Endodermal cell (in vitro differentiated cells): ENCODE data around the gene EIF2S3. TPM values are rescaled to one million over a fixed set of nuclear protein-coding genes. Genes with fewer than 3 reads are reported as not detected.
"Not testable (repeated sequence)": the region's sequence is repeated elsewhere in the genome, so short reads cannot be mapped to it uniquely, and the experiment has no call there.

Experiments
- DNase-seq: peaks from one replicate; pipeline ENCODE4 v3.0.0-alpha.2; 2017
- H3K27ac ChIP-seq: 2 replicates; pipeline ENCODE4 v1.5.1; 2013; ENCODE audit warnings: mild to moderate bottlenecking, low read depth, low read length, moderate library complexity
- H3K27me3 ChIP-seq: 2 replicates; pipeline ENCODE4 v1.6.1; 2013; ENCODE audit warnings: mild to moderate bottlenecking, low read length, moderate library complexity; ENCODE audit not compliant: insufficient read depth, control insufficient read depth, poor library complexity, severe bottlenecking
- H3K36me3 ChIP-seq: 2 replicates; pipeline ENCODE4 v1.7.0; 2013; ENCODE audit warnings: mild to moderate bottlenecking, low read length, moderate library complexity; ENCODE audit not compliant: control insufficient read depth, insufficient read depth
- H3K4me1 ChIP-seq: one replicate; pipeline ENCODE4 v1.7.0; 2013; ENCODE audit warnings: low read length; ENCODE audit not compliant: control insufficient read depth, insufficient read depth
- H3K4me3 ChIP-seq: 2 replicates; pipeline ENCODE4 v1.5.1; 2013; ENCODE audit warnings: mild to moderate bottlenecking, low read length, moderate library complexity
- H3K9ac ChIP-seq: 2 replicates; pipeline ENCODE4 v1.6.1; 2013; ENCODE audit warnings: mild to moderate bottlenecking, low read length, moderate library complexity; ENCODE audit not compliant: poor library complexity, severe bottlenecking; ENCODE audit errors: extremely low read depth
- H3K9me3 ChIP-seq: 2 replicates; pipeline ENCODE4 v1.6.1; 2013; ENCODE audit warnings: mild to moderate bottlenecking, low read length, moderate library complexity; ENCODE audit not compliant: control insufficient read depth
- H3K27ac Mint-ChIP-seq: 2 replicates; pipeline ENCODE4 v1.8.0; 2020; ENCODE audit warnings: mixed read lengths
- H3K27me3 Mint-ChIP-seq: 2 replicates; pipeline ENCODE4 v1.8.0; 2021; ENCODE audit warnings: mild to moderate bottlenecking, mixed read lengths; ENCODE audit not compliant: insufficient read depth
- H3K36me3 Mint-ChIP-seq: 2 replicates; pipeline ENCODE4 v1.8.0; 2020; ENCODE audit warnings: low read depth, mixed read lengths
- H3K4me1 Mint-ChIP-seq: 2 replicates; pipeline ENCODE4 v1.8.0; 2020; ENCODE audit warnings: mixed read lengths
- H3K4me3 Mint-ChIP-seq: 2 replicates; pipeline ENCODE4 v1.8.0; 2020; ENCODE audit warnings: mild to moderate bottlenecking, moderate library complexity, mixed read lengths
- H3K9me3 Mint-ChIP-seq: 2 replicates; pipeline ENCODE4 v1.8.0; 2020; ENCODE audit warnings: mild to moderate bottlenecking, mixed read lengths
- CTCF ChIP-seq: fragments of 200-600 bp; sonication (generic); conservative IDR thresholded peaks from 2 replicates; pipeline ENCODE4 v1.5.0; 2021; ENCODE audit warnings: antibody characterized with exemption, mild to moderate bottlenecking
- WGBS, 2 experiments: methylation state at CpG; one replicate each; pipeline versions ENCODE4 v1.1.5 to v1.1.7; 2013; ENCODE audit warnings: missing lambda C conversion rate in 2 of 2, mixed read lengths in 1 of 2; ENCODE audit not compliant: insufficient coverage in 1 of 2, insufficient read length in 1 of 2; 5-methylcytosine and 5-hydroxymethylcytosine counted together
- total RNA-seq, 2 donors: library from RNA; stranded (reverse); fragmentation: NEBNext Ultra II Directional in 1 of 2; extraction: Animal tissue kit (Norgen Biotek cat#: 25700) in 1 of 2; gene quantifications; 2 replicates in 1 of 2; 3 replicates in 1 of 2; pipeline ENCODE4 v1.2.1, GENCODE V29; 2021

The EIF2S3 gene
- total RNA-seq, 2 donors from 2014 or later, result 209 to 458 TPM

GRCh38 chrX:24034485-24034884 lies 20.3 kb upstream of the EIF2S3 start:
- H3K27ac Mint-ChIP-seq, result no peak overlapping the region
- no peaks in the 10 kb centered on the region for H3K36me3 ChIP-seq
- no peaks in the 10 kb centered on the region for H3K36me3 Mint-ChIP-seq
- H3K9me3 ChIP-seq, result no peaks in the 10 kb centered on the region
- DNase-seq, result no peak
- H3K27me3 Mint-ChIP-seq, result peaks cover 25% of the 10 kb centered on the region
- H3K9ac ChIP-seq, result no peak overlapping the region
- H3K4me1 ChIP-seq, result no peaks in the 10 kb centered on the region
- no peak overlapping the region for H3K27ac ChIP-seq
- no peaks in the 10 kb centered on the region for H3K27me3 ChIP-seq
- 91% methylated on average over 4 of the region's 5 CpGs; no CpG with 5 or more reads in 1 of the 2 experiments for WGBS, 2 experiments
- no peak for TF ChIP-seq CTCF
- no peak overlapping the region for H3K4me3 ChIP-seq
- no peaks in the 10 kb centered on the region for H3K4me1 Mint-ChIP-seq
- H3K9me3 Mint-ChIP-seq, result no peaks in the 10 kb centered on the region
- H3K4me3 Mint-ChIP-seq, result no peak overlapping the region

- DNase-seq, result no peak
- no peak overlapping the region for H3K4me3 ChIP-seq
- no peaks in the 10 kb centered on the region for H3K27me3 ChIP-seq
- Mint-ChIP-seq H3K27me3 (peaks cover 2% of the 10 kb centered on the region), H3K9me3 (no peaks in the 10 kb centered on the region), H3K27ac (no peak overlapping the region), H3K36me3 (no peaks in the 10 kb centered on the region), H3K4me1 (no peaks in the 10 kb centered on the region), H3K4me3 (no peak overlapping the region)
- H3K27ac ChIP-seq, result no peak overlapping the region
- no peaks in the 10 kb centered on the region for H3K4me1 ChIP-seq
- 70 to 79% methylated on average over 2 to 3 of the region's 4 CpGs for WGBS, 2 experiments
- H3K36me3 ChIP-seq, result no peaks in the 10 kb centered on the region
- no peak for TF ChIP-seq CTCF
- H3K9ac ChIP-seq, result no peak overlapping the region
- H3K9me3 ChIP-seq, result no peaks in the 10 kb centered on the region
Measured at GRCh38 chrX:24037729-24038128, 17.0 kb upstream of the EIF2S3 start.

GRCh38 chrX:24046060-24046459 lies 8.7 kb upstream of the EIF2S3 start:
- not testable (repeated sequence) for H3K4me3 Mint-ChIP-seq, H3K27ac Mint-ChIP-seq, DNase-seq, H3K4me1 ChIP-seq, H3K4me3 ChIP-seq, H3K27me3 Mint-ChIP-seq, H3K9ac ChIP-seq, H3K4me1 Mint-ChIP-seq, H3K36me3 ChIP-seq, H3K27me3 ChIP-seq, H3K9me3 ChIP-seq, H3K9me3 Mint-ChIP-seq, H3K36me3 Mint-ChIP-seq, H3K27ac ChIP-seq

GRCh38 chrX:24049643-24050042 lies 5.1 kb upstream of the EIF2S3 start:
- not testable (repeated sequence) for H3K27me3 ChIP-seq, DNase-seq, H3K4me3 Mint-ChIP-seq, H3K9ac ChIP-seq, H3K27ac Mint-ChIP-seq, H3K36me3 ChIP-seq, H3K4me1 Mint-ChIP-seq, H3K4me3 ChIP-seq, H3K9me3 ChIP-seq, H3K9me3 Mint-ChIP-seq, H3K36me3 Mint-ChIP-seq, H3K27ac ChIP-seq, H3K4me1 ChIP-seq, H3K27me3 Mint-ChIP-seq
- WGBS, 2 experiments, result 99% methylated on average over 16 of the region's 24 CpGs; no CpG with 5 or more reads in 1 of the 2 experiments

- not testable (repeated sequence) for H3K4me1 Mint-ChIP-seq, H3K4me1 ChIP-seq, H3K9me3 ChIP-seq, H3K36me3 ChIP-seq, H3K27me3 Mint-ChIP-seq, H3K4me3 ChIP-seq, H3K9ac ChIP-seq, H3K36me3 Mint-ChIP-seq, H3K9me3 Mint-ChIP-seq, H3K27ac ChIP-seq, H3K27me3 ChIP-seq, DNase-seq, H3K4me3 Mint-ChIP-seq
- peak overlapping the region; percentile 64 for H3K27ac Mint-ChIP-seq
- 92 to 94% methylated on average over 8 to 24 of the region's 26 CpGs for WGBS, 2 experiments
Measured at GRCh38 chrX:24050522-24051318, 4.0 kb upstream of the EIF2S3 start.
